Adipocyte (in vitro differentiated cells): Measurements from ENCODE around the gene RBMS1.
A peak's percentile ranks its signal among the peaks of the same experiment; 100 is the strongest.

Source experiments
- DNase-seq: peaks from one replicate; pipeline ENCODE4 v3.0.0-alpha.2; 2015; ENCODE audit warnings: low read depth
- H3K27me3 ChIP-seq: replicated peaks from 2 replicates; pipeline ENCODE4 v1.7.0; 2013; ENCODE audit warnings: mild to moderate bottlenecking, low read length, moderate library complexity; ENCODE audit not compliant: control insufficient read depth, insufficient read depth
- H3K36me3 ChIP-seq: 2 replicates; pipeline ENCODE4 v1.7.0; 2013; ENCODE audit warnings: low read length, mild to moderate bottlenecking, moderate library complexity; ENCODE audit not compliant: control insufficient read depth, insufficient read depth, severe bottlenecking
- H3K4me1 ChIP-seq: 2 replicates; pipeline ENCODE4 v1.7.0; 2013; ENCODE audit warnings: mild to moderate bottlenecking, low read length, moderate library complexity; ENCODE audit not compliant: control insufficient read depth, insufficient read depth
- H3K4me3 ChIP-seq: 2 replicates; pipeline ENCODE4 v1.7.0; 2013; ENCODE audit warnings: mild to moderate bottlenecking, low read length, moderate library complexity
- H3K9ac ChIP-seq: 2 replicates; pipeline ENCODE4 v1.7.0; 2013; ENCODE audit warnings: mild to moderate bottlenecking, low read length, moderate library complexity
- H3K9me3 ChIP-seq: 2 replicates; pipeline ENCODE4 v1.7.0; 2013; ENCODE audit warnings: mild to moderate bottlenecking, low read length, moderate library complexity; ENCODE audit not compliant: control insufficient read depth

The RBMS1 gene

GRCh38 chr2:160267022-160267421 lies 226.6 kb downstream of the RBMS1 start:
- Histone ChIP-seq H3K36me3 (peaks cover 11% of the 10 kb centered on the region), H3K4me1 (peaks cover 47% of the 10 kb centered on the region), H3K27me3 (no peaks in the 10 kb centered on the region), H3K9me3 (no peaks in the 10 kb centered on the region), H3K9ac (no peak overlapping the region), H3K4me3 (no peak overlapping the region)
- no peak for DNase-seq

- H3K4me1 ChIP-seq: peaks cover 49% of the 10 kb centered on the region
- H3K27me3 ChIP-seq: no peaks in the 10 kb centered on the region
- no peak overlapping the region for H3K9ac ChIP-seq
- H3K9me3 ChIP-seq: no peaks in the 10 kb centered on the region
- no peak for DNase-seq
- H3K4me3 ChIP-seq: no peak overlapping the region
- peaks cover 2% of the 10 kb centered on the region for H3K36me3 ChIP-seq
Observed at GRCh38 chr2:160266037-160266551, 227.5 kb downstream of the RBMS1 start.

GRCh38 chr2:160264308-160264707 lies 229.3 kb downstream of the RBMS1 start:
- no peak overlapping the region for H3K9ac ChIP-seq
- H3K4me1 ChIP-seq: peaks cover 32% of the 10 kb centered on the region
- no peak overlapping the region for H3K4me3 ChIP-seq
- no peak for DNase-seq
- no peaks in the 10 kb centered on the region for H3K27me3 ChIP-seq
- H3K9me3 ChIP-seq: no peaks in the 10 kb centered on the region
- no peaks in the 10 kb centered on the region for H3K36me3 ChIP-seq

GRCh38 chr2:160261732-160262131 lies 231.9 kb downstream of the RBMS1 start:
- Histone ChIP-seq H3K9ac (no peak overlapping the region), H3K4me3 (no peak overlapping the region), H3K27me3 (no peaks in the 10 kb centered on the region), H3K9me3 (no peaks in the 10 kb centered on the region), H3K4me1 (peaks cover 26% of the 10 kb centered on the region), H3K36me3 (no peaks in the 10 kb centered on the region)
- no peak for DNase-seq

- H3K9ac ChIP-seq: no peak overlapping the region
- no peaks in the 10 kb centered on the region for H3K36me3 ChIP-seq
- H3K27me3 ChIP-seq: no peaks in the 10 kb centered on the region
- no peak for DNase-seq
- peaks cover 36% of the 10 kb centered on the region for H3K4me1 ChIP-seq
- no peak overlapping the region for H3K4me3 ChIP-seq
- H3K9me3 ChIP-seq: no peaks in the 10 kb centered on the region
Observed at GRCh38 chr2:160258492-160258805, 235.2 kb downstream of the RBMS1 start.

- H3K4me3 ChIP-seq: no peak overlapping the region
- DNase-seq: no peak
- peaks cover 39% of the 10 kb centered on the region for H3K4me1 ChIP-seq
- no peaks in the 10 kb centered on the region for H3K9me3 ChIP-seq
- H3K27me3 ChIP-seq: no peaks in the 10 kb centered on the region
- no peak overlapping the region for H3K9ac ChIP-seq
- no peaks in the 10 kb centered on the region for H3K36me3 ChIP-seq
Observed at GRCh38 chr2:160257743-160258491, 235.7 kb downstream of the RBMS1 start.

- Histone ChIP-seq H3K4me1 (peaks cover 42% of the 10 kb centered on the region), H3K9ac (no peak overlapping the region), H3K4me3 (no peak overlapping the region), H3K9me3 (no peaks in the 10 kb centered on the region), H3K36me3 (no peaks in the 10 kb centered on the region), H3K27me3 (no peaks in the 10 kb centered on the region)
- DNase-seq: no peak
Observed at GRCh38 chr2:160257041-160257742, 236.4 kb downstream of the RBMS1 start.

- DNase-seq: no peak
- Histone ChIP-seq H3K4me3 (no peak overlapping the region), H3K27me3 (no peaks in the 10 kb centered on the region)
Observed at GRCh38 chr2:160256507-160256906, 237.1 kb downstream of the RBMS1 start.

GRCh38 chr2:160255408-160255807 lies 238.2 kb downstream of the RBMS1 start:
- Histone ChIP-seq H3K4me1 (peaks cover 38% of the 10 kb centered on the region), H3K9ac (no peak overlapping the region), H3K36me3 (no peaks in the 10 kb centered on the region), H3K9me3 (no peaks in the 10 kb centered on the region), H3K4me3 (no peak overlapping the region), H3K27me3 (no peaks in the 10 kb centered on the region)
- DNase-seq: no peak

More at GRCh38 chr2:160256507-160256906, 237.1 kb downstream of the RBMS1 start:
- Histone ChIP-seq H3K9me3 (no peaks in the 10 kb centered on the region), H3K36me3 (no peaks in the 10 kb centered on the region), H3K9ac (no peak overlapping the region), H3K4me1 (peaks cover 42% of the 10 kb centered on the region)

GRCh38 chr2:160254189-160254762 lies 239.3 kb downstream of the RBMS1 start:
- no peaks in the 10 kb centered on the region for H3K27me3 ChIP-seq
- peaks cover 38% of the 10 kb centered on the region for H3K4me1 ChIP-seq
- no peak for DNase-seq

GRCh38 chr2:160253440-160254188 lies 240.0 kb downstream of the RBMS1 start:
- DNase-seq: peak; percentile 62
- Histone ChIP-seq H3K27me3 (no peaks in the 10 kb centered on the region), H3K4me1 (peaks cover 38% of the 10 kb centered on the region), H3K4me3 (no peak overlapping the region), H3K9me3 (no peaks in the 10 kb centered on the region), H3K9ac (no peak overlapping the region), H3K36me3 (no peaks in the 10 kb centered on the region)

More at GRCh38 chr2:160254189-160254762, 239.3 kb downstream of the RBMS1 start:
- no peak overlapping the region for H3K9ac ChIP-seq
- H3K4me3 ChIP-seq: no peak overlapping the region
- H3K9me3 ChIP-seq: no peaks in the 10 kb centered on the region
- H3K36me3 ChIP-seq: no peaks in the 10 kb centered on the region
